GM21528 (cell line): Measurements from ENCODE around the gene TRIM67.

ENCODE experiments used
- ATAC-seq: cut with Tn5 transposase; IDR thresholded peaks from one replicate; pipeline ENCODE4 v1.9.1; 2021; ENCODE audit warnings: mild to moderate bottlenecking, moderate library complexity; ENCODE audit not compliant: unreplicated experiment, low FRiP score

The TRIM67 gene

DNA sequence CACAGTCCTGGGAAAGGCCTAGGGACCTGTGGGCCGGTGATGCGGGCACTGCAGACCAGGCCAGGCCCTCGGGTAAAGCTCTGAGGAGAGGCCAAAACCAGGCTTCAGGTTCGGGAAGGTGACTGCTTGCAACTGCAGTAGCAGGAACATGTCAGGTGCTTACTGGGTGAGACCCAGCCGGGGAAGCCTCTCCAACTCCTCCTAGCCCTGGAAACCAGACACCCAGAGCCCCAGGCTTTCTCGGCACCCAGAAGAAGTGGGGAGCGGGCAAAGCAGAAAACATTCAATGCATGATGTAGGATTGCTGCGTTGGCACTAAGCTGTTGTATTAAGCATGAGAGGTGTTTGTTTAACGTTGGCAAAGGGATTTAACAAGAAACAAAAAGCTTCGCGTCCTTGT lies 58.9 kb downstream of the TRIM67 start:
- ATAC-seq = no peak

GRCh38 chr1:231226156-231226555 lies 64.3 kb downstream of the TRIM67 start:
- no peak for ATAC-seq

DNA sequence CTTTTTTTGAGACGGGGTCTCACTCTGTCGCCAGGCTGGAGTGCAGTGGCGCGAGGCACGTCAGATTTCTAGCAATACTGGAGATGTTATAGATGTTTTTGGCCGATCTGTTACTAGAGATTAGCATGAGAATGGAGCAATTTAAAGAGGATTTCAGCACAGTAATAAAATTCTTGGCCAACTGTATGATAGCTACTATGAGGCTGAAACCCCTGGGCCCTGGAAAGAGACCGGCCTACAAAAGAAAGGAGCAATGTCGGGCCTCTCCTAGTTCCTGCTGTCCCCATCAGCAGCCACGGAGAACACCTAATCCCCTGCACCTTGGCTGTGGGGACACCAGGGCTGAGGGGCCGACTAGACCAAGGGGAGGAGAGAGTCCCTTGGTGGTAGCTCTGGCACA lies 69.7 kb downstream of the TRIM67 start:
- no peak for ATAC-seq

DNA sequence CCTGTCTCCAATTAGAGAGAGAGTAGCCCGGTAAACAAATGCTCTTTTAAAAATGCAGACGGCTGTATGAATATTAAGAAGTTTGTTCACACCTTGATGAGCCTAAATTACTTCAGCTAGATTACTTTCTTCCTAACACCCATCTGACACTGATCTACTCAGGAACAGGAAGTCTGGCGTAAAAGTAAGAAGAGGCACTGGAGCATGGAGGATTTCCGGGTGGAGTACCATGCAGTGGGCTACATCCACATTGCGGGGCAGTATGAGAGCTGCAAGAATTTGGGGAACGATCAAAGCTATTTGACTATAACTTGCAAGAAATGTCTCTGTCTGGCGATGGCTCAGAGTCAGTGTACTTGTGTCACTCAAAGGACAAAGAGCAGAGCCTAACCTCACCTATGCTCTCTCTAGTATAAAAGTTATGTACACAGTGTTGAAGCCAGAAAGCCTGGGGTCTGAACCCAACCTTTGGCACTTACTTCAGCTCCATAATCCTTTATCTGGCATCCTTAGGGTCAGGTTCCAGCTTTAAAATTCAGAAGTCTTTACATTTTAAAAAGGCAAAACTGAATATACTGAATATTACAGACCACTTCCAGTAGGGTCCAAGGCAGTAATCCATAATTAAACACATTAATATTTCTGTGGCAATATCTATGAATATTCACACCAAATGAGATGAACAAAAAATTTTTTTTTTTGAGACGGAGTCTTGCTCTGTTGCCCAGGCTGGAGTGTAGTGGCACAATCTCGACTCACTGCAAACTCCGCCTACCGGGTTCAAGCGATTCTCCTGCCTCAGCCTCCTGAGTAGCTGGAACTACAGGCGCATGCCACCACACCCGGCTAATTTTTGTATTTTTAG lies 71.2 kb downstream of the TRIM67 start:
- peak; percentile 73 for ATAC-seq

DNA sequence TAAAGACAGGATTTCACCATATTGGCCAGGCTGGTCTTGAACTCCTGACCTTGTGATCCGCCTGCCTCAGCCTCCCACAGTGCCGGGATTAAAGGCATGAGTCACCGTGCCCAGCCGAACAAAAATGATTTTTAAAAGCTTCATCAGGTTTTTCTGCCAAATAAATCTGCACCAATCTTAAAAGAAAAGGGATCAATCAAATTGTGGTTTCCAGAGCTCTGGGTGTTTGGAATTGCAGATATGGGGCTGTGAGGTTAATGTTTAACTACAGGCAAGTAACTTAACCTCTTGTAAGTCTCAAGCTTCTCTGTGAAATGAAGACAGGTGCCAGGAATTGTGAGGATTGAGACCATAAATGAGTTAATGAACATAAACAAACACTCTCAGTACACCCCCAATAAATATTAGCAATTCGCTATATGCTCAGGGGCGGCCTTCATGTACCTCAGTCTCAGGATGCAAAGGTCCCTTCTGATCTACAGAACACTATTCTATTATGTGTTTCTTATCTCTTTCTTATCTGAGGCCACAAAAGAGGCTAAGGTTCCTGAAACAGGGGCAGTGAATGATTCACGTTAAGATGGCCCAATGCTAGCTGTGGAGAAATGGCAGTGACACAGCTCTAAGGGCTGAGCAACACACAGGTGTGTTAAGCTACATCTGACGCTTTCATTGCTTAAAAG lies 72.0 kb downstream of the TRIM67 start:
- no peak for ATAC-seq

DNA sequence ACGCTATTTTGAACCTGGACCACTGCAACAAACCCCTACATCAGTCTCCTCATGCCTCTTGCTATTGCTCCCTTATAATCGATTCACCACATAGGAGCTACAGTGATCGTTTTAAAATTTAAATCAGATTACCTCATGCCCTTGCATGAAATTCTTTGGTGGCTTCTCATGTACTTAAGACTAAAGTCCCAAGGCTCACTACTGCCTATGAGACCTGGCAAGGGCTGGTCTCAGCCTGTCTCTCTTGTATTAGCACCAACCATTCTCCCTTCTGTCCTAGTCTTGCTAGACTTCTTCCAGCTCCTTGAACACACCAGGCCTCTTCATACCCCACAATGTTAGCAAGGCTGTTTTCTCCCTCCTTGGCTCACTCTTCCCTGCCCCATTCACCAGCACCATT lies 72.6 kb downstream of the TRIM67 start:
- ATAC-seq = no peak

GRCh38 chr1:231235526-231236207 lies 73.8 kb downstream of the TRIM67 start:
- no peak for ATAC-seq

DNA sequence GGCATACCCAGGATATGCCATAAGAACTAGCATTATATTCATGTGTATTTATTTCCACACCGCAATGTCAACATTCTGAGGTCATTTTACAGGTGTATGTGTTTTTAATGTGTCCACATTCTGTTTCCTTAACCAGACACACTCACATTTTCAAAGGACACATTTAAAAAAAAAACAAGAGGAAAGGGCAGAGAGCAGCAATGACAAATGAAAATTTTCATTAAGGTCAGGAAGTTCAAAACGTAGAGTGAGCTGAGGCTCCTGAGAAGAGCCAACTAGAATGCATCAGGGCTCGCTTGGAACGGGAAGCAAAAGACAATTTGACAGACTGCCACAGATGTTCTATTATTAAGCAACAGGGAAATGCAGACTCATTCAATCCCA lies 74.3 kb downstream of the TRIM67 start:
- ATAC-seq = no peak

DNA sequence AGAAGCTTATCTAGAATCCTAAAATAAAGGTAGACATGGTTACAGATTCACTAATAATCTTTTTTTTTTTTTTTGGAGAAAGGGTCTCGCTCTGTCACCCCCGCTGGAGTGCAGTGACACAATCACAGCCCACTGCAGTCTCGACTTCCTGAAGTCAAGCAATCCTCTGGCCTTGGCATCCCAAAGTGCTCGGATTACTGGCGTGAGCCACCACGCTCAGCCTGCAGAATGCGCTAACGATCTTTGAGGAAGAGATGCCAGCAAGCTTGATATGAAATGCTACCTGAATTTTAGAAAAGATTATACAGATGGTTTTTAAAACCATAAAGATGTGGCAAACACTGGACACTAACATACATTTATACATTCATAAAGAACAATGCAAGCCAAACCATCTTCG lies 75.1 kb downstream of the TRIM67 start:
- ATAC-seq = no peak

DNA sequence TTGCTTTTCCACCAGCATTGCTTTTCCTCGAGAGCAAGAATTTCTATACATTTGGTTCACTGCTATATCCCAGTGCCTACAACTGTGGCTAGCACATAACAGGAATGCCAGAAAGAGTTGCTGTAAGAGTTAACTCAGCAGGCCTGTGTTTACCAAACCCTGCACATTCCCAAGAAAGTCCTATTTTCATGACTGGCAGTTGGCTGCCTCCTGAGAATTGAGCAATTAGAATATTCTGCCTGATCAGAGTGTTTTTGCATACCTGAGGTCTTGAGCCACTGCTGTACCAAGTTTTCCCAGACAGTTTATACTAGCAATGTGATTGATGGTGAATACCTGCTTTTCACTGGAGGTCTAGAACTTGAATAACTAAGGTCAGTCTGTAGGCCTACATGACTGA lies 76.4 kb downstream of the TRIM67 start:
- ATAC-seq = no peak

GRCh38 chr1:231240531-231240882 lies 78.6 kb downstream of the TRIM67 start:
- ATAC-seq = no peak

- ATAC-seq = peak; percentile 97
Measured at GRCh38 chr1:231240883-231241735, 79.3 kb downstream of the TRIM67 start, which contains the start of gene GNPAT. TSS of gene GNPAT (plus strand) at chr1:231241212. CDS start at chr1:231241379, 167 bp downstream.

DNA sequence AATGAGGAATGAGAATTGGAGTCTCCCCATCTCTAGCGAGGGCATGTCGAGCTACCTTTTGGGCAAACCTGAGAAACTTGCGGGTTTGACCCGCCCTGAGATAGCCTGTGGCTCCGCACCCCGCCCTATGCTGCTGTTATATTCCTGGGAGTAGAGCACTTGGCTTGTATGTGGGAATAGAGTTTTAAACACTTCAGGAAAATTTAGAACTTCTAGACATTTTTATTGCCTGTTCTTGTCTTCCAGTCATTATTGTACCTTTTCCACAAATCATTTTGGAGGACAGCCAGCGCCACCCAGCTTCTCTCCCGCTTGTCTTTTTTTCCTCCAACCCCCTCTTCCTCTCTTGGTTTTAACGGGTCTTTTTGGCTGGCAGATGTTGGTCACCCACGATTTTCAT lies 79.9 kb downstream of the TRIM67 start:
- ATAC-seq = peak; percentile 31

GRCh38 chr1:231242516-231243198 lies 80.8 kb downstream of the TRIM67 start:
- no peak for ATAC-seq

DNA sequence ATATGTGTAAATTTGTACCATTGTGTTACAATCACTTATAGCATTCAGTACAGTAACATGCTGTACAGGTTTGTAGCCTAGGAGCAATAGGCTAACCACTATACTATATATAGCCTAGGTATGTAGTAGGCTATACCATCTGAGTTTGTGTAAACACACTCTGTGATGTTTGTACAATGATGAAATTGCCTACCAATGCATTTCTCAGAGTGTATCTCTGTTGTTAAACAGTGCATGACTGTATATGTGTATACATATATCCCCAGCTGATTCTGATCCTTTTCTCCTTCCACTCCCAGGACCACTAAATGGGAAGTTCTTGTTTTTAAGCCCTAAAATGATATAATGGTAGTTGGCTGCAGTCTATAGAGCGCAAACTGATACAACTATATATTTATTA lies 86.9 kb downstream of the TRIM67 start:
- ATAC-seq = no peak

DNA sequence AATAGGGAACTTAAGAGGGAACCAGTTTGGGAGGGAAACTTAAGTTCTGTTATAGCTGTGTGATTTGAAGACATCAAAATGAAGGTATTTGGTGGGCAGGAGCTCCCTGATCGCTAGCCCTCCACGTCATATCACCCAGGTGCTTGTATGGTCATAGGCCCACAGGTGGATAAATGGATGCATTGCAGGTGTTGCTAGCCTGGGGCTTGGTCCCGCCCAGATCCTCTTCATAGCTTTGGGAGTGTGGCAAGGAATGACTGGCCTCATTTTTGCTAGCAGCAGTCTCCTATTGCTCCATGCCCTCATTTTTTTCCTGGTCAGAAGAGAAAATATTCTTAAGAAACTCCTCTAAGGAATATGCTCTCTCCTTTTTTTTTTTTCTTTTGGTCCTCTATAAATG lies 90.5 kb downstream of the TRIM67 start:
- no peak for ATAC-seq

GRCh38 chr1:231260351-231260750 lies 98.5 kb downstream of the TRIM67 start:
- no peak for ATAC-seq

DNA sequence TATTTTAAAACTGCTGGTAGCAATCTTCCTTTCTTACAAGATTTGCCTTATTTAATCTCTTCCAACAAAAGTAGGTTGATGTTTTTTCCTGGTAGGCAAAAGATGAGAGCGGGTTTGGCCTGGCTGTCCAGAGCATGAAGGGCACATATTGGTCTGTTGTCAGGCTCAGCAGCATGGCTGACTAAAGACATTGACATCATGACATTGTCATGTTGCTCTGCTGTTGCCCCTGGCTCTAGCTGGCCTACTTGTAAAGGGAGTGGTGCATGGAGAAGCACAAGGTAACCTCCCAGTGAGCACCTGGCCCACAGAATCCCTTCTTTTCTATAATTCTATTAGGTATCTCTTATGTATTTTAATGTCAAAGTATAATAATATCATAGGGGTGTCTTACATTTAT lies 102.8 kb downstream of the TRIM67 start:
- no peak for ATAC-seq

DNA sequence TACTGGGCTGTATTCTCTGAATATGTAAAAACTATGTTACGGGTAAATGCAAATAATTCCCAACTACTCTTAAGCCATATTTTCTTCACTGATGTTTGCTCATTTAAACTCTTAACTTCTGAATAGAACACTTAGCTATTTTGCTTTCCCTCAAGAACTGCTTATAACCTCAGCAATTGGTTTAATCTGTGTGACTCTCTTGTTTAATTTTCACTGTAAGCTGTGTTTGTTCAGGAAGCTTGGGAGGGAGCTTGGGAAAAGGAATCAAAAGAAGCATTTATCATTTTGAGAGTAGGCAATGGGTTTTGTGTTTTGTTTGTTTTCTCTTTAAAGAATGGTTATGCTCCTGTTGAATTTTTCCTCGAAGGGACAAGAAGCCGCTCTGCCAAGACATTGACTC lies 103.5 kb downstream of the TRIM67 start:
- ATAC-seq = no peak

DNA sequence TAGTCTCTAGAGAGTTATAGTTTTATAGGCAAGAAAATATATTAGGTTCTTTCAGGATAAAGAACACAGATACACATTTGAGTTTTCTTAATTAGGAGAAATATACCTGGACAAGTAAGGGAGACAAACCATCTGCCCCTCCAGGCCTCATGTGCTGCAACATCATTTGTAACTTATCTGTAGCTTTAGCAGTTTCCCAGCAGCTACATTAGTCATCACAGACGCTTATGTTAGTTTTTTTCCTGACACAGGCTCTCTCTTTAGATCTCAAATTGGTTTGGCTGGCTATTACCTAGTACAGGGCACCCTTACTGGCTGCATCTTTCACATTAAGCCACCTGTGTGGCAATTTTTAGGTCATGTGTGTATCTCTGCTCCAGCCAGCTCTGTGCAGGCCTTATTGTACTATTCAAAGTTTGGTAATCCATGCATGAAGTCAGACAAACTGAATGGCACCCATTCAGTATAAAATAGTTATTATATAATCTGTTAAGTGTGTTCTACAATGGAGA lies 105.0 kb downstream of the TRIM67 start:
- no peak for ATAC-seq
